ENCODE data around the gene FAM13A.

Gene FAM13A

GRCh38 chr4:88771883-88772450 is 285.0 kb downstream of the FAM13A start:
- no peak for DNase-seq (ENCODE audit: low read depth)

GRCh38 chr4:88765729-88766128 is 291.3 kb downstream of the FAM13A start:
- DNase-seq (ENCODE audit: low read depth): no peak

GRCh38 chr4:88763075-88763474 is 293.9 kb downstream of the FAM13A start:
- no peak for DNase-seq (ENCODE audit: low read depth)

GRCh38 chr4:88761861-88762523 is 295.0 kb downstream of the FAM13A start:
- DNase-seq (ENCODE audit: low read depth): no peak

GRCh38 chr4:88761342-88761741 is 295.6 kb downstream of the FAM13A start:
- no peak for DNase-seq (ENCODE audit: low read depth)

- no peak for DNase-seq (ENCODE audit: low read depth)
Observed at GRCh38 chr4:88759895-88760290, 297.1 kb downstream of the FAM13A start.

- no peak for DNase-seq (ENCODE audit: low read depth)
Observed at GRCh38 chr4:88759039-88759894, 297.7 kb downstream of the FAM13A start.

- DNase-seq (ENCODE audit: low read depth): no peak
Observed at GRCh38 chr4:88758264-88758663, 298.7 kb downstream of the FAM13A start.

GRCh38 chr4:88757776-88758175 is 299.2 kb downstream of the FAM13A start:
- DNase-seq (ENCODE audit: low read depth): no peak

GRCh38 chr4:88757067-88757466 is 299.9 kb downstream of the FAM13A start:
- no peak for DNase-seq (ENCODE audit: low read depth)

- DNase-seq (ENCODE audit: low read depth): no peak
Observed at GRCh38 chr4:88756149-88756548, 300.8 kb downstream of the FAM13A start.

- DNase-seq (ENCODE audit: low read depth): no peak
Observed at GRCh38 chr4:88755454-88755853, 301.5 kb downstream of the FAM13A start.

- no peak for DNase-seq (ENCODE audit: low read depth)
Observed at GRCh38 chr4:88754796-88755195, 302.2 kb downstream of the FAM13A start.

GRCh38 chr4:88753658-88754571 is 303.1 kb downstream of the FAM13A start:
- DNase-seq (ENCODE audit: low read depth): no peak

- no peak for DNase-seq (ENCODE audit: low read depth)
Observed at GRCh38 chr4:88752754-88753153, 304.2 kb downstream of the FAM13A start.

GRCh38 chr4:88752076-88752463 is 304.9 kb downstream of the FAM13A start:
- DNase-seq (ENCODE audit: low read depth): no peak

GRCh38 chr4:88751258-88752075 is 305.5 kb downstream of the FAM13A start:
- no peak for DNase-seq (ENCODE audit: low read depth)

- DNase-seq (ENCODE audit: low read depth): no peak
Observed at GRCh38 chr4:88750369-88750768, 306.6 kb downstream of the FAM13A start.

- no peak for DNase-seq (ENCODE audit: low read depth)
Observed at GRCh38 chr4:88747351-88747750, 309.6 kb downstream of the FAM13A start.

- no peak for DNase-seq (ENCODE audit: low read depth)
Observed at GRCh38 chr4:88746206-88746605, 310.8 kb downstream of the FAM13A start.

GRCh38 chr4:88745581-88746163 is 311.3 kb downstream of the FAM13A start:
- DNase-seq (ENCODE audit: low read depth): no peak
